Mesothelial cell of epicardium (in vitro differentiated cells): Measurements from ENCODE around the gene INAFM1. TPM values are rescaled to one million over a fixed set of nuclear protein-coding genes. Genes with fewer than 3 reads are reported as not detected.
A peak's percentile ranks its signal among the peaks of the same experiment; 100 is the strongest.

ENCODE experiments used
- DNase-seq, 2 experiments: peaks; one replicate each; pipeline ENCODE4 v3.0.0; 2021; ENCODE audit warnings: low spot score in 2 of 2; ENCODE audit not compliant: unreplicated experiment in 2 of 2
- H3K27ac Mint-ChIP-seq: 2 replicates; pipeline ENCODE4 v1.8.0; 2021; ENCODE audit warnings: mixed read lengths
- H3K27me3 Mint-ChIP-seq: 2 replicates; pipeline ENCODE4 v1.8.0; 2021; ENCODE audit warnings: low read depth, mixed read lengths
- H3K36me3 Mint-ChIP-seq: 2 replicates; pipeline ENCODE4 v1.8.0; 2021; ENCODE audit warnings: mixed read lengths
- H3K4me1 Mint-ChIP-seq: 2 replicates; pipeline ENCODE4 v1.8.0; 2021; ENCODE audit warnings: mixed read lengths
- H3K4me3 Mint-ChIP-seq: 2 replicates; pipeline ENCODE4 v1.8.0; 2021; ENCODE audit warnings: mild to moderate bottlenecking, moderate library complexity, mixed read lengths
- H3K9me3 Mint-ChIP-seq: 2 replicates; pipeline ENCODE4 v1.8.0; 2021; ENCODE audit warnings: mixed read lengths
- total RNA-seq: library from RNA; stranded (reverse); gene quantifications from 3 replicates; pipeline ENCODE4 v1.2.1, GENCODE V29; 2021
- TF ChIP-seq, protein P1 (sequence below): fragments of 200-600 bp; sonication (generic); IDR thresholded peaks from one replicate; pipeline ENCODE4 v1.5.0; 2021; ENCODE audit warnings: antibody characterized with exemption; ENCODE audit not compliant: unreplicated experiment

INAFM1 gene
- total RNA-seq, 1 donor from 2014 or later: 25.1 TPM

DNA sequence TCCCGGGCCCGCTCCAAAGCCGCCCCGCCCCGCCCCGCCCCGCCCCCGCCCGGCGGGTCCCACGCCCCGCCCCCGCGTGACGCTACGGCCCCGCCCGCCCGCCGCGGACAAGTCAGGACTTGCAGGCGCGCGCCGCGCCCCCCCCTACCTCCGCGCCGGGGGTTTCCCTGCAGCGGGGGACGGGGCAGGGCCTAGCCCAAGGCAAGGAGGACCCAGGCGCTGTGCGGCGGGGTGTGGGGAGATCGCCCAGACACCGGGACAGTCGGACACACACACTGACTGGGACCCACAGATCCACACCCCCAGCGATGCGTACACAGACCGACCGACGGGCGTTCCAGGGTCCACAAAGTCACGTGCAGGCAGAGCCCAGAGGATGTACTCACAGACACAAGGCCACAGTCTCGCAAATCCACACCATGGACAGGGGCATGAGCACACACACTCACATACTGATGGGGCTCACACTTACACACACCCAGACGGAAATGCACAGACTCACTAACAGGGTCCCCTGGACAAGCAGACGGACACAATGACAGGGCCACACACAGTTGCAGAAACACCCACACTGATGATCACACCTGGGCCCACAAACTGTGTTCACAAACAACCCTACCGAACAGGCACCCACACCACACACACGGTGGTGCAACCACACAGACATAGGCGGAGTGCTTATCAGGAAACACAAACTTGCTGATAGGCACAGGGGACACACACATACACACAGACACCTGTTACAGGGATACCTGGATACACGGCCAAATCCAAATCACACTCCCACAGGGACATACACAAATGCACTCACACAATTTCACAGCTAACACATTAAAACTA lies 43.2 kb upstream of the INAFM1 start:
- Mint-ChIP-seq H3K4me1 (peaks cover 26% of the 10 kb centered on the region), H3K36me3 (no peaks in the 10 kb centered on the region), H3K4me3 (peak overlapping the region; percentile 64), H3K27me3 (no peaks in the 10 kb centered on the region), H3K27ac (peak overlapping the region; percentile 95), H3K9me3 (no peaks in the 10 kb centered on the region)
- TF ChIP-seq, protein P1, sequence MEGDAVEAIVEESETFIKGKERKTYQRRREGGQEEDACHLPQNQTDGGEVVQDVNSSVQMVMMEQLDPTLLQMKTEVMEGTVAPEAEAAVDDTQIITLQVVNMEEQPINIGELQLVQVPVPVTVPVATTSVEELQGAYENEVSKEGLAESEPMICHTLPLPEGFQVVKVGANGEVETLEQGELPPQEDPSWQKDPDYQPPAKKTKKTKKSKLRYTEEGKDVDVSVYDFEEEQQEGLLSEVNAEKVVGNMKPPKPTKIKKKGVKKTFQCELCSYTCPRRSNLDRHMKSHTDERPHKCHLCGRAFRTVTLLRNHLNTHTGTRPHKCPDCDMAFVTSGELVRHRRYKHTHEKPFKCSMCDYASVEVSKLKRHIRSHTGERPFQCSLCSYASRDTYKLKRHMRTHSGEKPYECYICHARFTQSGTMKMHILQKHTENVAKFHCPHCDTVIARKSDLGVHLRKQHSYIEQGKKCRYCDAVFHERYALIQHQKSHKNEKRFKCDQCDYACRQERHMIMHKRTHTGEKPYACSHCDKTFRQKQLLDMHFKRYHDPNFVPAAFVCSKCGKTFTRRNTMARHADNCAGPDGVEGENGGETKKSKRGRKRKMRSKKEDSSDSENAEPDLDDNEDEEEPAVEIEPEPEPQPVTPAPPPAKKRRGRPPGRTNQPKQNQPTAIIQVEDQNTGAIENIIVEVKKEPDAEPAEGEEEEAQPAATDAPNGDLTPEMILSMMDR: no peak
- DNase-seq: peak; percentile 88 to 91

DNA sequence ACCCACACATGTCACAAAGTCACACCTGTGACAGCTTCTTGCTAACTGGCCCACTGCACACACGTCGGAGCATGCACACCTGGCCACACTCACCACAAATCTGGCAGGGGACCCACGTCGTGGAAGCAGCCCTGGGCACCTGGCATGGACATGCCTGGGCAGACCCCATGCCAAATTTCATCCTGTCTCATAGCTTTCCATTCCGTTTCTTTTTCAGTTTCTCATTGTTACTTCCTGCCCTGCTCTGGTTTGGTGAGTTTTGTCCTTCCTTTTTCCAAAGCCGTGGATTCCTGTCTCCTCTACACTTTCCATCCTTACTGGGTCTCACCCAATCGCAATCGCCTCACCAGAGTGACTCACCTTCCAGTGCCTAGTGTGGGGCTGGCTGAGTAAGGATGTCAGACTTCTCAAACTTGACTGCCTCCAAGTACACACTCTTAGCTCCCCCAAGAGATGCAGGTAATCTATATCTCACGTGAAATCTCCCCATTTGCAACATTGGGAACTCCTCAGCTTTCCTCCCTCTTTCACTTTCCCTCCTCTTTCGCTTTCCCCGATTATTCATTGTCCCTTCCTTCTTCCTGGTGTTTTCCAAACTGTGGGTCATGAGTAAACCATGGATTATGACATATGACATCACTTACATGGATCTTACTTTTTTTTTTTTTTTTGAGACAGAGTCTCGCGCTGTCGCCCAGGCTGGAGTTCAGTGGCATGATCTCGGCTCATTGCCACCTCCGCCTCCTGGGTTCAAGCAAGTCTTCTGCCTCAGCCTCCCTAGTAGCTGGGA lies 42.1 kb upstream of the INAFM1 start:
- H3K27me3 Mint-ChIP-seq: no peaks in the 10 kb centered on the region
- H3K4me1 Mint-ChIP-seq: peaks cover 17% of the 10 kb centered on the region
- no peaks in the 10 kb centered on the region for H3K9me3 Mint-ChIP-seq
- TF ChIP-seq, protein P1: no peak
- peak overlapping the region; percentile 95 for H3K27ac Mint-ChIP-seq
- DNase-seq: no peak
- H3K4me3 Mint-ChIP-seq: peak overlapping the region; percentile 64
- H3K36me3 Mint-ChIP-seq: no peaks in the 10 kb centered on the region

DNA sequence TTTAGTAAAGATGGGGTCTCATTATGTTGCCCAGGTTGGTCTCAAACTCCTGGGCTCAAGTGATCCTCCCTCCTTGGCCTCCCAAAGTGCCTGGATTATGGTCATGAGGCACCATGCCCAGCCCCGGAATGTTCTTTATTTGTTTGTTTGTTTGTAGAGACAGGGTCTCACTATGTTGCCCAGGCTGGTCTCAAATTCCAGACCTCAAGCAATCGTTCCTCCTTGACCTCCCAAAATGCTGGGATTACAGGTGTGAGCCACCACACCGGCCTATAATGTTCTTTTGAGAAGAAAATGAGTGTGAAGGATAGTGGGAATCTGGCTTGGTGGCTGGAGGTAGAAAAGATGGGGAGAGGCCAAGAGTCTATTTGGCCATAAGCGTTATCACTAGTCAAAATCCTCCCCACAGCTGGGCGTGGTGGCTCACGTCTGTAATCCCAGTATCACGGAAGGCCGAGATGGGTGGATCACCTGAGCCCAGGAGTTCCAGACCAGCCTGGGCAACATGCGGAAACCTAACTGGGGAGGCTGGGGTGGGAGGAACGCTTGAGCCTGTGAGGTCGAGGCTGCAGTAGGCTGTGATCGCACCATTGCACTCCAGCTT lies 38.5 kb upstream of the INAFM1 start:
- TF ChIP-seq, protein P1: no peak
- Mint-ChIP-seq H3K9me3 (no peaks in the 10 kb centered on the region), H3K4me1 (peaks cover 24% of the 10 kb centered on the region), H3K27me3 (peaks cover 3% of the 10 kb centered on the region), H3K36me3 (no peaks in the 10 kb centered on the region), H3K4me3 (no peak overlapping the region), H3K27ac (no peak overlapping the region)
- DNase-seq: no peak

DNA sequence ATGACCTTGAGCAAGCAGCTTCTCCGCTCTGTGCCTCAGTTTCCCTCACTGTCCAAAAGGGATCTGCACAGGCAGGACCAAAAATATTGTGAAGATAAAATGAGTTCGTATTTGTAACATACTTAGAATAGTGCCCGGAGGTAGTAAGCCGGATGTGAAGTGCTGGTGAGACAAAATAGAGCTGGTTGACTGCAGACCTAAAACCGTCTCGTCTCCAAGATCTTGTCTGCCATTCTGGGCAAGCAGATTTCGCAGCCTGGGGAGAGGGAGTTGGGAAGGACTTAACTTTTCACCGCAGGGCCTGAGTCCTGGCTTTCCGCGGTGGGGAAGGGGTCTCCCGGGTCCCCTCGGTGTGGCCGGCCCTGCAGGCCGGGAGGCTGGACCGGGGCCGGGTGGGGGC lies 35.5 kb upstream of the INAFM1 start:
- Mint-ChIP-seq H3K27ac (peak overlapping the region; percentile 59), H3K9me3 (no peaks in the 10 kb centered on the region), H3K36me3 (no peaks in the 10 kb centered on the region), H3K27me3 (peaks cover 3% of the 10 kb centered on the region), H3K4me3 (peak overlapping the region; percentile 67), H3K4me1 (peaks cover 16% of the 10 kb centered on the region)
- TF ChIP-seq, protein P1: no peak
- no peak for DNase-seq

DNA sequence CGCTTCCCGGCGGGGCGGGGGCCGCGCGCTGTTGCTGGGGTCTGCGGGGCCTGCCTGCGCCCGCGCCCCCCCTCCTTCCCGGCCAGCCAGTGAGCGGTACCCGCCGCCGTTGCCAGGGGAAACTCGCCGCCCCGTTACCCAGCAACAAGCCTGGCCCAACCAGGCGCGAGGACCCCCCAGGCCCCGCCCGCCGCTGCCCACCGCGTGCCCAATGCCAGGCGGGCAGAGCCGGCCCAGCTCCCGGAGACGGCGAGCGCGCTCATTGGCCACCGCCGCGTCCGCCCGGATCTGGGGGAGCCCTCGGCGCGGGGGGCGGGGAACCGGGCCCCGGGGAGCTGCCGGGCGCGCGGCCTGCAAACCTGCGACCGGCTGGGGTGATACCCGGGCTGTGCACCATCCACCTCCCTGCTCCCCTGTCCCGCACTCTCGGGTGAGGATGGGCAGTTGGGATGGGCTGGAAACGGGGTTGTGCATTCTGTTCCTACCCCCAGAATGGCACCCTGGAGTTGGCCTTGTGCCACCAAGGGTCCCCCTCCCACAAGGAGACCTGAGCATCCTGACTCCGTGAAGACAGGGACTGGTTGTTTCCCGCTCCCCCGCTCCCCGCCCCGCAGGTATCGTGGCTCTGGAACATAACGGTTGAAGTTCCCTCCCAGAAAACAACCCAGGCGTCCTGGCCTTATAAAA lies 34.9 kb upstream of the INAFM1 start:
- no peaks in the 10 kb centered on the region for H3K9me3 Mint-ChIP-seq
- peaks cover 16% of the 10 kb centered on the region for H3K4me1 Mint-ChIP-seq
- H3K4me3 Mint-ChIP-seq: peak overlapping the region; percentile 49
- peak in 1 of 2 experiments; percentile 62 for DNase-seq
- TF ChIP-seq, protein P1: no peak
- no peaks in the 10 kb centered on the region for H3K36me3 Mint-ChIP-seq
- H3K27me3 Mint-ChIP-seq: peaks cover 3% of the 10 kb centered on the region
- no peak overlapping the region for H3K27ac Mint-ChIP-seq
